ENCODE results near the gene XAB2.
"Not testable (repeated sequence)": the region's sequence is repeated elsewhere in the genome, so short reads cannot be mapped to it uniquely, and the experiment has no call there.

XAB2 gene

DNA sequence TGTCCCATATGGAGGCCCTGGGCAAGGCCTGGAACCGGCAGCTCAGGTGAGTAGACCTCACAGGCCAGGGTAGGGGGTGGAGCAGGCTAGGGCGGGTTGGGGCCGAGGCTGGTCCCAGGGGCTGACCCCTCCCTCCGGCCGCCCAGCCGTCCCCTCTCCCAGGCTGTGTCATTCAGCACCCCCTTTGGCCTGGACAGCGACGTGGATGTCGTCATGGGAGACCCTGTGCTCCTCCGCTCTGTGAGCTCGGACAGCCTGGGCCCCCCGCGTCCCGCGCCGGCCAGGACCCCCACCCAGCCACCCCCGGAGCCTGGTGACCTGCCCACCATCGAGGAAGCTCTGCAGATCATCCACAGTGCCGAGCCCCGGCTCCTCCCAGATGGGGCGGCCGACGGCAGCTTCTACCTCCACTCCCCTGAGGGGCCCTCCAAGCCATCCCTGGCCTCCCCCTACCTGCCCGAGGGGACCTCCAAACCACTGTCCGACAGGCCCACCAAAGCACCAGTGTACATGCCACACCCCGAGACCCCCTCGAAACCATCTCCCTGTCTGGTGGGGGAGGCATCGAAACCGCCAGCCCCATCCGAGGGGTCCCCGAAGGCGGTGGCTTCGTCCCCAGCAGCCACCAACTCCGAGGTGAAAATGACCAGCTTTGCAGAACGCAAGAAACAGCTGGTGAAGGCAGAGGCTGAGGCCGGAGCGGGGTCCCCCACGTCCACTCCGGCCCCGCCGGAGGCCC lies 17.6 kb downstream of the XAB2 start:
- no peak for FAIRE-seq

- no peak for FAIRE-seq
Measured at GRCh38 chr19:7610491-7611240, 18.7 kb downstream of the XAB2 start.

DNA sequence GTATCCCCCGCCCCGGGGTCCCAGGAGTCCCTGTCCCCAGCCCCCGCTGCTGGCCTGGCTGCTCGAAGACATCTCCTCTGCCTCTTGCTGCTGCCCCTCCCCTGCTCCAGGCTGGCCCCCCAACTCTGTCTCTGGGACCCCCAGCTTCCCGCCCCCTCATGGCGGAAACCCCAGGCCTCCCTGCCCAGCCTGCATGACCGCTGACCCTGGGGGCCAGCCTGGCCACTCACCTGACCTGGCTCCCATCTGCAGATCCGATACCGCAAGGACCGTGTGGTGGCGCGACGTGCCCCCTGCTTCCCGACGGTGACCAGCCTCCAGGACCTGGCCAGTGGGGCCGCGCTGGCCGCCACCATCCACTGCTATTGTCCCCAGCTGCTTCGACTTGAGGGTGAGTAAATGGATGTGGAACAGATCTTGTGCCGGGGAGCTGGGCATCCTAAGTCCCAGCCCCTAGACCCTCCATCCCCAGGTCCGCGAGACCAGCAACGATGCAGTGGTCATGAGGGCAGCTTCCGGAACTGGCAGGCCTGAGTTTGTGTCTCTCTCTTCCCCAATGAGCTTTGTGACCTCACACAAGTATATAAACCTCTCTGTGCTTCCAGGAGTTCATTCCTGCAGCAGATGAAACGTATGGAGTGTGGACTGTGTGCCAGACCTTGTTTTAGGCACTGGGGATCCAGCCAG lies 21.3 kb downstream of the XAB2 start:
- FAIRE-seq = no peak

GRCh38 chr19:7607212-7607873 lies 22.0 kb downstream of the XAB2 start:
- no peak for FAIRE-seq

DNA sequence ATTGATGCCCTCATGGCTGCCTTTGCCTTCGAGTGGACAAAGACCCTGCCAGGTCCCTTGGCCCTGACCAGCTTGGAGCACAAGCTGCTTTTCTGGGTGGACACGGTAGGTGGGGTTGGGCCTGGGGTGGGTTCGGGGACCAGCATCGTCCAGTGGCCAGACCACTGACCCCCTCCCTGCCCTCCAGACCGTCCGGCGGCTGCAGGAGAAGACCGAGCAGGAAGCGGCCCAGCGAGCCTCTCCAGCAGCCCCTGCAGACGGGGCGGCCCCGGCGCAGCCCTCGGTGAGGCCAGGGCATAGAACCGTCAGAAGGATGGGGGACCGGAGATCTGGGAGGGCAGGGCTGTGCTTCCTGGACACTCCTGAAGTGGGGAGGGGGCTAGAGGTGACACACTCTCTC lies 23.1 kb downstream of the XAB2 start:
- FAIRE-seq = no peak

DNA sequence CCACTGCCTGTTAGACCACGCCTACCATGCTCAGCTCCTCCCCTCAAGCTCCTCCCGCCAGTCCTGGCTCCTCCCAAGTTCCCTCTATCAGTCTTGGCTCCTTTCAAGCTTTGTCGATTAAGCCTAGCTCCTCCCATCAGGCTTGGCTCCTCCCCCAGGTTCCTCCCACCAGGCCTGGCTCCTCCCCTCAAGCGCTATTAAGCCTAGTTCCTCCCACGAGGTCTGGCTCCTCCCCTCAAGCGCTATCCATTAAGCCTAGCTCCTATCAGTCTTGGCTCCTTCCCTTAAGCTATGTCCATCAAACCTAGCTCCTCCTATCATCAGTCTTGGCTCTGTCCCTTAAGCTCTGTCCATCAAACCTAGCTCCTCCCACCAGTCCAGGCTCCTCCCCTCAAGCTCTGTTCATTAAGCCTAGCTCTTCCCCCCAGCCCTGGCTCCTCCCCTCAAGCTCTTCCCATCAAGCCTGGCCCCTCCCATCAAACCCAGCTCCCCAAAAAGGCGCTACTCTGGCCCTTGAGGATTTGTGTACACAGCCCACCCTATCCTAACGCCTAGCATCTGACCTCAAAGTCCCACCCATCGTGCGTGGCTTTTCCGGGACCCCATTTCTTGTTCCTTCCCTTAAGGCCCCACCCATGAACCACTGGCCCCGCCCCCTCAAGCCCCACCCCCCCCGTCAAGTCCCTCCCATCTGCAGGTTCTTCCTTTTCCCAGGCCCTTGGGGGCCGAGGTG lies 23.7 kb downstream of the XAB2 start:
- FAIRE-seq = no peak

DNA sequence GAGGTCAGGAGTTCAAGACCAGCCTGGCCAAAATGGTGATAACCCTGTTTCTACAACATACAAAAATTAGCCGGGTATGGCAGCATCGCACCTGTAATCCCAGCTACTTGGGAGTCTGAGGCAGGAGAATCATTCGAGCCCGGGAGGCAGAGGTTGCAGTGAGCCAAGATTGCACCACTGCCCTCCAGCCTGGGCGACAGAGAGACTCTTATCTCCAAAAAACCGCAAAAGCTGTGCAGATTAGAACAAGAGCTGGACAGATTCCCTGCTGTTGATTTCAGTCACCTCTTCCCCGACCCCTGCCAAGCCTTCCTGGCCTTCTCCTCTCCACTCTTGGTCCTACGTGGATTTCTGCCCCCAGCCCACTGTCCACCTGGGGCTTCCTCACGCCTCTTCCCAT lies 25.4 kb downstream of the XAB2 start:
- FAIRE-seq = no peak

DNA sequence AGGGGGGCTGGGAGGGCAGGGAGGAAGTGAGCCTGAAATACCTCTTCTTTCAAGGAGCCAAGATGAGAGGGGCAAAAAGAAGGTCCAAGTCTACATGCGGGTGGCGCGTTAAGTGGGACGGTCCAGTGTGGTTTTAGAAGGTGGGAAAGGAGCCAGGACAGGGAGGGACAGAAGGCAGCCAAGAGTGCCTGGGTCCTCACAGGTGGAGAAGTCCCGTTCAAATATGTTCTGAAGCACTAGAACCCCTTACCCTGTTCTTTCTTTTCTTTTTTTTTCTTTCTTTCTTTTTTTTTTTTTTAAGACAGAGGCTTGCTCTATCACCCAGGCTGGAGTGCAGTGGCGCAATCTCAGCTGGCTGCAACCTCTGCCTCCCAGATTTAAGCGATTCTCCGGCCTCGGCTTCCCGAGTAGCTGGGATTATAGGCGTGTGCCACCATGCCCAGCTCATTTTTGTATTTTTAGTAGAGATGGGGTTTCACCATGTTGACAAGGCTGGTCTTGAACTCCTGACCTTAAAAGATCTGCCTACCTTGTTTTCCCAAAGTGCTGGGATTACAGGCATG lies 26.3 kb downstream of the XAB2 start:
- FAIRE-seq = no peak

GRCh38 chr19:7602240-7602934 lies 27.0 kb downstream of the XAB2 start:
- FAIRE-seq = no peak

GRCh38 chr19:7600721-7601120 lies 28.6 kb downstream of the XAB2 start:
- FAIRE-seq = no peak

DNA sequence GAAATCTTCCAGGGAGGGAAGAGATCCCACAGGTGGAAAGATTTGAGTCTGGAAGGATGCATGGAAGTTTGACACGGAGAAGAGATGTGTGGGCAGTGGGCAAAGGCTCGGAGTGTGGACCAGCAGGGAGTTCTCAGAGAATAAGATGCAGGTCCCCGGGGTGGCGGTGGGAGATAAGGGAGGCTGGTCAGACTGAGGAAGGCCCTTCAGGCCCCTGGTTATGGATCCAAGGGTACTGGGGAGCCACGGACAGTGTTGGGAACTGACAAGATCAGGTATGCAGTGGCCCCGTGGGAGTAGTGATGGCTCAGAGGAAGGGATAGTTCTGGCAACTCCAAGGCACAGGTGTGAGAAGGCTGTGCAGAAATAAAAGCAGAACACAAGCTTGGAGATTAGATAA lies 31.2 kb downstream of the XAB2 start:
- FAIRE-seq = no peak

- no peak for FAIRE-seq
Measured at GRCh38 chr19:7597689-7598088, 31.7 kb downstream of the XAB2 start.

DNA sequence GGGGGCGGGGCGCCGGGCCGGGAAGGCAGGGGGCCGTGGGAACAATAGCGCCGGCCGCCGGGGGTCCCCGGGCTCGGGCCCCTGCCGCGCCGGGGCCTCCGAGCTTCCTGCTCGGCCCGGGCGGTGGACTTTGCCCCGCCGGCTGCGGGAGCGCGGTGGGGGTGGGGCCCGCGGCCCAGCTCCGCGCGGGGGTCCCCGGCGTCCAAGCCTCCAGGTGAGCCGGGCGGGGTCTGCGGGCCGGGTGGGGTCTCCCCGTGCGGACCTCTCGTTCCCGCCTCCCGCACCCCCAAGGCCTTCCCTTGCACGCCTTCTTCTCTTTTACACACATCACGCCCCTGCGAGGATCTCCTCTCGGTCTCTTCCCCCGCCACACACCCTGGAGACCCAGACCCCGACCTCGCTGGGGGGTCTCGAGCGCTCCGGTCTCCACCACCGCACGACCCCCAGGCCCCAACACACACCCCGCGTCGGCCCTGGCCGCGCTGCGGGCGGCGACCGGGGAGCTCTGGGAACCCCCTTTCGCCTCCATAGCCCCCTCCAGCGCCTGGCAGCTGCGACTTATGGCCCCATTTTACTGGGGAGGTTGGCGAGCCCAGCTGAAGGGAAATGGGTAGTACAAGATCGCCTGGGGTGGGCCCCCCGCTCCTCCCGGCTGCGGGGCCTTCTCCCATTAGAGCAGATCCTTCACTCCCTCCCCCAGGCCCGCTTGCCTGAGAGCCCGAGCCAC lies 33.0 kb downstream of the XAB2 start:
- FAIRE-seq = no peak

- no peak for FAIRE-seq
Measured at GRCh38 chr19:7595466-7596133, 33.7 kb downstream of the XAB2 start, which contains the start of gene CAMSAP3. TSS of gene CAMSAP3 (plus strand) at chr19:7595863. CDS start at chr19:7596003, 140 bp downstream.

- FAIRE-seq = no peak
Measured at GRCh38 chr19:7590256-7590655, 39.1 kb downstream of the XAB2 start.

GRCh38 chr19:7589822-7590221 lies 39.5 kb downstream of the XAB2 start:
- FAIRE-seq = no peak

DNA sequence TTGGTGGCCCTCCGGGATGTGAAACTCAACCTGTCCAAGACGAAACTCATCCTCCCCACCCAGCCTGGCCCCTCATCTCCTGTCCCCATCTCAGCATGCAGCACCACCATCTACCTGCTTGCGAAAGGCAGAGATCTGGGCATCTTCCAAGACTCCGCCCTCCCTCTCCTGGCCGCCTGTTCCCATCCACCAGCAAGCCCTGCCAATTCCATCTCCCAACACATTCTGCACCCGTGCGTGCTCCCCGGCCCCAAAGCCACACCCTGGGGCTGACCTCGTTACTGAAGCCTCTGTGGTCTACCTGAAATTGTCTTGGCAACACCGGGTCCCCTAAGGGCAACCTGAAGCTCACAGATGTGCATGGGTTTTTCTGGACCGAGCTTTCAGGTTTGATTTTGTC lies 46.9 kb downstream of the XAB2 start:
- FAIRE-seq = no peak

DNA sequence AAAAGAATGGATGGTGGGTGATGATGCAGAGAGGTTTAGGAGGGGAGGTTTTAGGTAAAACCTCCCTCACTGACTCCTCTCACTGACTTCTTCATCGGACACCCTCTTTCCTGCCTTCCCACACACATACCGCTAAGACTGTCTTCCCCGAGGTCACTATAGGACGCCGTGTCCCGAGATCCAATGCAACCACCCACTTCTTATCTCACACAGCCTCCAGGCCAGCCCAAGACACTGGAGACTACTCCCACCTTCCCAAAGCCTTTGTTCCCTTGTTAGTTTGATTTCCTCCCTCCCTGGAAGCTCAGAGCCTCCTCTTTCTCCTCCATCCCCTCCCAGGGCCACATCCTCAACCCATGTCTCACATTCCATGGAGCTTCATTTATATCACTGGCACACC lies 50.2 kb downstream of the XAB2 start:
- no peak for FAIRE-seq

GRCh38 chr19:7578127-7578526 lies 51.2 kb downstream of the XAB2 start:
- no peak for FAIRE-seq

DNA sequence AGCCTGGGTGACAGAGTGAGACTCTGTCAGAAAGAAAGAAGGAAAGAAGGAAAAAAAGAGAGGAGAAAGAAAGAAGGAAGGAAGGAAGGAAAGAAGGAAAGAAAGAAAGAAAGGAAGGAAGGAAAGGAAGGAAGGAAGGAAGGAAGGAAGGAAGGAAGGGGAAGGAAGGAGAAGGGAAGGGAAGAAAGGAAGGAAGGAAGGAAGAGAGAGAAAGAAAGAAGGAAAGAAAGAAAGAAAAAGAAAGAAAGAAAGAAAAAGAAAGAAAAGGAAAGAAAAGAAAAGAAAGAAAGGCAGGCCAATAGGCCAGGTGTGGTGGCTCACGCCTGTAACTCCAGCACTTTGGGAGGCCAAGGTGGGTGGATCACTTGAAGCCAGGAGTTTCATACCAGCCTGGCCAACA lies 51.9 kb downstream of the XAB2 start:
- FAIRE-seq = not testable (repeated sequence)
